ENCODE results near the gene WDR35.

Gene WDR35

GRCh38 chr2:19989667-19990415 is at the start of gene WDR35:
WDR35 (minus strand) TSS chr2:19990105; CDS start chr2:19990015, 90 bp downstream.
- intact Hi-C loops (cut with DNase I; ENCODE audit: low total_unique reads) = no loop called here
- peak within 1 kb of the TSS; percentile 65 to 71 for H3K27ac ChIP-seq
- TF ChIP-seq CTCF (IDR thresholded peaks at IDR 0.05) = no peak
- H3K4me3 ChIP-seq = peak within 1 kb of the TSS; percentile 60 to 79
- no peaks in the 10 kb centered on the region for H3K9me3 ChIP-seq
- peaks cover 0 to 15% (median 8%) of the 10 kb centered on the region in 4 donors for H3K4me1 ChIP-seq
- H3K27me3 ChIP-seq = no peaks in the 10 kb centered on the region
- H3K36me3 ChIP-seq = no peaks in the 10 kb centered on the region
- DNase-seq = peak; percentile 84 to 92

- Histone ChIP-seq H3K27me3 (no peaks in the 10 kb centered on the region), H3K4me1 (peaks cover 0 to 26% (median 2%) of the 10 kb centered on the region in 4 donors), H3K9me3 (no peaks in the 10 kb centered on the region), H3K36me3 (peaks cover 69 to 80% (median 74%) of the 10 kb centered on the region in 3 donors), H3K27ac (no peak overlapping the region), H3K4me3 (no peak overlapping the region)
- intact Hi-C loops (cut with DNase I; ENCODE audit: low total_unique reads) = no loop called here
- no peak for DNase-seq
- no peak for TF ChIP-seq CTCF (IDR thresholded peaks at IDR 0.05)
These were observed 47.8 kb upstream of the WDR35 start for GRCh38 chr2:20037660-20038059.

GRCh38 chr2:20035955-20036666 is 46.2 kb upstream of the WDR35 start:
- peaks cover 0 to 13% (median 0%) of the 10 kb centered on the region in 4 donors for H3K4me1 ChIP-seq
- no peaks in the 10 kb centered on the region for H3K9me3 ChIP-seq
- H3K4me3 ChIP-seq = no peak overlapping the region
- TF ChIP-seq CTCF (IDR thresholded peaks at IDR 0.05) = no peak
- no peak for DNase-seq
- H3K27me3 ChIP-seq = no peaks in the 10 kb centered on the region
- intact Hi-C loops (cut with DNase I; ENCODE audit: low total_unique reads) = no loop called here
- no peak overlapping the region for H3K27ac ChIP-seq
- H3K36me3 ChIP-seq = peaks cover 84 to 96% (median 90%) of the 10 kb centered on the region in 3 donors

- Histone ChIP-seq H3K27me3 (no peaks in the 10 kb centered on the region), H3K4me3 (no peak overlapping the region), H3K27ac (no peak overlapping the region), H3K36me3 (peaks cover 89 to 98% (median 93%) of the 10 kb centered on the region in 3 donors), H3K4me1 (peaks cover 0 to 7% (median 0%) of the 10 kb centered on the region in 4 donors), H3K9me3 (peaks cover 0 to 4% (median 0%) of the 10 kb centered on the region in 3 donors)
- intact Hi-C loops (cut with DNase I; ENCODE audit: low total_unique reads) = no loop called here
- no peak for TF ChIP-seq CTCF (IDR thresholded peaks at IDR 0.05)
- DNase-seq = no peak
These were observed 44.9 kb upstream of the WDR35 start for GRCh38 chr2:20034821-20035220.

GRCh38 chr2:20034218-20034617 is 44.3 kb upstream of the WDR35 start:
- H3K4me3 ChIP-seq = no peak overlapping the region
- H3K9me3 ChIP-seq = peaks cover 0 to 7% (median 0%) of the 10 kb centered on the region in 3 donors
- no peak overlapping the region for H3K27ac ChIP-seq
- no peak for TF ChIP-seq CTCF (IDR thresholded peaks at IDR 0.05)
- intact Hi-C loops (cut with DNase I; ENCODE audit: low total_unique reads) = no loop called here
- no peak for DNase-seq
- peaks cover 89 to 98% (median 93%) of the 10 kb centered on the region in 3 donors for H3K36me3 ChIP-seq
- no peaks in the 10 kb centered on the region for H3K27me3 ChIP-seq
- peaks cover 0 to 7% (median 0%) of the 10 kb centered on the region in 4 donors for H3K4me1 ChIP-seq
